Mesodermal cell (in vitro differentiated cells): ENCODE results near the gene SLC43A1.
"Not testable (repeated sequence)": the region's sequence is repeated elsewhere in the genome, so short reads cannot be mapped to it uniquely, and the experiment has no call there.

Experiments
- H3K27ac ChIP-seq: 2 replicates; pipeline ENCODE4 v1.7.0; 2013; ENCODE audit warnings: mild to moderate bottlenecking, low read depth, low read length, moderate library complexity; ENCODE audit not compliant: severe bottlenecking
- H3K36me3 ChIP-seq: 2 replicates; pipeline ENCODE4 v1.7.1; 2013; ENCODE audit warnings: mild to moderate bottlenecking, low read length, moderate library complexity; ENCODE audit not compliant: control insufficient read depth, insufficient read depth
- H3K4me1 ChIP-seq: one replicate; pipeline ENCODE4 v1.7.1; 2013; ENCODE audit warnings: mild to moderate bottlenecking, low read length; ENCODE audit not compliant: insufficient read depth, control insufficient read depth, poor library complexity, severe bottlenecking
- H3K4me3 ChIP-seq: 2 replicates; pipeline ENCODE4 v1.7.0; 2013; ENCODE audit warnings: low read length, control low read depth, mild to moderate bottlenecking; ENCODE audit not compliant: insufficient read depth, poor library complexity, severe bottlenecking; ENCODE audit errors: extremely low read depth
- H3K9me3 ChIP-seq: 2 replicates; pipeline ENCODE4 v1.7.1; 2013; ENCODE audit warnings: mild to moderate bottlenecking, low read length, moderate library complexity; ENCODE audit not compliant: control insufficient read depth
- WGBS, 2 experiments: methylation state at CpG; one replicate each; pipeline ENCODE4 v1.1.5; 2013; ENCODE audit warnings: missing lambda C conversion rate in 2 of 2; ENCODE audit not compliant: insufficient coverage in 2 of 2; 5-methylcytosine and 5-hydroxymethylcytosine counted together

The SLC43A1 gene

DNA sequence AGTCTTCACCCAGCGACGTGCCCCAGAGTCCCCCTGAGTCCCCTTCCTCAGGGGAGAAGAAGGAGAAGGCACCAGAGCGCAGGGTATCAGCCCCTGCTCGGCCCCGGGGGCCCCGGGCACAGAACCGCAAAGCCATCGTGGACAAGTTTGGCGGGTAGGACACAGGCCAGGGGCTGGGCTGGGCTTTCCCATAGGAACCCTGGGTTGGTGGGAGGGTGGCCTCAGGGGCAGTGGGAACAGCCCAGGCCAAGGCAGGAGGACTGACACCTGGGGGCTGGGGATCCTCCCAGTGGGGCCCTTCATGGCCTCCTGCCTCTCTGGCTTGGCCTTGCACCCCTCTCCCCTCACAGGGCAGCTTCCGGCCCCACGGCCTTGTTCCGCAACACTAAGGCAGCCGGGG lies 30.4 kb upstream of the SLC43A1 start:
- peaks cover 3% of the 10 kb centered on the region for H3K36me3 ChIP-seq
- H3K4me1 ChIP-seq: peaks cover 6% of the 10 kb centered on the region
- no peak overlapping the region for H3K4me3 ChIP-seq
- H3K27ac ChIP-seq: no peak overlapping the region
- WGBS, 2 experiments: 89 to 96% methylated on average over 6 to 8 of the region's 13 CpGs
- no peaks in the 10 kb centered on the region for H3K9me3 ChIP-seq

- no peak overlapping the region for H3K27ac ChIP-seq
- no peak overlapping the region for H3K4me3 ChIP-seq
- peaks cover 6% of the 10 kb centered on the region for H3K4me1 ChIP-seq
- 93 to 95% methylated on average over 4 to 6 of the region's 6 CpGs for WGBS, 2 experiments
- no peaks in the 10 kb centered on the region for H3K9me3 ChIP-seq
- peaks cover 2% of the 10 kb centered on the region for H3K36me3 ChIP-seq
These were observed 29.1 kb upstream of the SLC43A1 start for GRCh38 chr11:57544566-57544965.

DNA sequence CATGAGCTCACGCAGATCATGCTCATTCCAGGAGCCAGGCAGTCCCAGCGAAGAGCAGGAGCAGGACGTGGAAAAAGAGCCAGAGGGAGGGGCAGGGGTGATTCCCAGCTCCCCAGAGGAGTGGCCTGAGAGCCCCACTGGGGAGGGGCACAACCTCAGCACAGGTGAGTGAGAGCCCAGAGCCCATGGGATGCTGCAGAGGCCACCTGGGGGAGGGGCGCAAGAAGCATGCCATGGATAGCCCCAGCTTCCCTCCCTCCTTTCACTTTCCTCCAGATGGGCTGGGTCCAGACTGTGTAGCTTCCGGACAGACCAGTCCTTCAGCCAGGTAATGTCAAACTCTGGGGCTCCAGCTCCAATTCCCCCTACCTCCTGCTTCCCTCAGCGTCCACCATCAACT lies 28.1 kb upstream of the SLC43A1 start:
- Histone ChIP-seq H3K4me3 (no peak overlapping the region), H3K9me3 (no peaks in the 10 kb centered on the region), H3K36me3 (no peaks in the 10 kb centered on the region), H3K27ac (no peak overlapping the region), H3K4me1 (peaks cover 7% of the 10 kb centered on the region)
- 73 to 79% methylated on average over 6 of the region's 6 CpGs for WGBS, 2 experiments

DNA sequence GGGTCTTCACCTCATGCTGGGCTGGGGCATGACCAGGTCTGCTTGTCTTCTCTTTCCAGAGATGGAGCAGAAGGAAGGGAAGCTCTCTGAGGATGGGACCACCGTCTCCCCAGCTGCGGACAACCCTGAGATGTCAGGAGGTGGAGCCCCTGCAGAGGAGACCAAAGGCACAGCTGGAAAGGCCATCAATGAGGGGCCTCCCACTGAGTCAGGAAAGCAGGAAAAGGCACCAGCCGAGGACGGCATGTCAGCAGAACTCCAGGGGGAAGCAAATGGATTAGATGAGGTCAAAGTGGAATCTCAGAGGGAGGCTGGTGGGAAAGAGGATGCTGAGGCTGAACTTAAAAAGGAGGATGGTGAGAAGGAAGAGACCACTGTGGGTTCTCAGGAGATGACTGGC lies 27.1 kb upstream of the SLC43A1 start:
- no peak overlapping the region for H3K27ac ChIP-seq
- H3K36me3 ChIP-seq: no peaks in the 10 kb centered on the region
- no peaks in the 10 kb centered on the region for H3K9me3 ChIP-seq
- H3K4me1 ChIP-seq: peaks cover 13% of the 10 kb centered on the region
- H3K4me3 ChIP-seq: no peak overlapping the region
- 23 to 44% methylated on average over 2 to 4 of the region's 4 CpGs for WGBS, 2 experiments

- Histone ChIP-seq H3K27ac (no peak overlapping the region), H3K4me1 (peaks cover 14% of the 10 kb centered on the region), H3K36me3 (no peaks in the 10 kb centered on the region), H3K4me3 (no peak overlapping the region), H3K9me3 (no peaks in the 10 kb centered on the region)
- WGBS, 2 experiments: 91 to 100% methylated on average over 3 to 4 of the region's 5 CpGs
These were observed 25.7 kb upstream of the SLC43A1 start for GRCh38 chr11:57541169-57541568.

GRCh38 chr11:57539342-57539741 lies 23.8 kb upstream of the SLC43A1 start:
- H3K27ac ChIP-seq: no peak overlapping the region
- no peaks in the 10 kb centered on the region for H3K9me3 ChIP-seq
- peaks cover 14% of the 10 kb centered on the region for H3K4me1 ChIP-seq
- H3K4me3 ChIP-seq: no peak overlapping the region
- 83 to 86% methylated on average over 1 of the region's 1 CpG for WGBS, 2 experiments
- no peaks in the 10 kb centered on the region for H3K36me3 ChIP-seq

DNA sequence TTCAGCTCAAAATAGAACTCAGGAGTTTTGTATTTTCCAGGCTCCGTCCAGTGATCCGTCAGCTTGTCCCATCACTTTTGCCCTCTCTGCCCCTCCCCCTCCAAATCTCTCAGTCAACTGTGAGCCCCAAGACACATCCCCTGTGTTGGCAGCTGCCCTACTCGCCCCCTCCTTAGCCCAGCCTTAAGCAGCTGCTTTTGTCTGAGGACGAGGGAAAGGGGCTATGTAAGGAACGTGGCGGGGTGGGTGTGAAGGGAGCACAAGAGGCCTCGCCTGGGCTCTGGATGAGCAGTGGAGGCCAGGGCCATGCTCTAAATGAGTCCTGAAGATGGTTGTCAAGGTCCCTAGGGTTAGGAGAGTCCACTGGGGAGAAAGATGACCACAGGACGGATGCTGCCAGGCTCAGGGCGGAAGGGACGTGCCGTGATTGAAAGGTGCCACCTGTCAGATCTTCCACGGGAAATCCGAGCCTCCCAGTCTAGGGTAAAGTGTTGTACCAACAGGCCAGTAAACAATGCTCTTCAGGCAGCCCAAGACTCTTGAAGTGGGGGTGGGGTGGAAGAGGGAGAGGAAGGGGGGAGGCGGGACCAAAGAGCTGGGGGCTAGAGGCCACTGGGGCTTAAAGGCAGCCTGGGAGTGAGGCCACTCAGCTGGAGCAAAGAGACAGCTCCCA lies 21.6 kb upstream of the SLC43A1 start, which contains the start of gene SMTNL1:
TSS of gene SMTNL1 (plus strand) at position 649 of the 673 bp plus-strand sequence. CDS start 5,048 bp downstream, outside the sequence.
- Histone ChIP-seq H3K4me3 (no peak within 1 kb of the TSS), H3K4me1 (peaks cover 14% of the 10 kb centered on the region), H3K27ac (no peak within 1 kb of the TSS), H3K36me3 (no peaks in the 10 kb centered on the region), H3K9me3 (no peaks in the 10 kb centered on the region)
- WGBS, 2 experiments: 73 to 77% methylated on average over 9 to 13 of the region's 14 CpGs

- WGBS, 2 experiments: 83 to 89% methylated on average over 4 to 5 of the region's 7 CpGs
These were observed 18.9 kb upstream of the SLC43A1 start for GRCh38 chr11:57534449-57534848.

DNA sequence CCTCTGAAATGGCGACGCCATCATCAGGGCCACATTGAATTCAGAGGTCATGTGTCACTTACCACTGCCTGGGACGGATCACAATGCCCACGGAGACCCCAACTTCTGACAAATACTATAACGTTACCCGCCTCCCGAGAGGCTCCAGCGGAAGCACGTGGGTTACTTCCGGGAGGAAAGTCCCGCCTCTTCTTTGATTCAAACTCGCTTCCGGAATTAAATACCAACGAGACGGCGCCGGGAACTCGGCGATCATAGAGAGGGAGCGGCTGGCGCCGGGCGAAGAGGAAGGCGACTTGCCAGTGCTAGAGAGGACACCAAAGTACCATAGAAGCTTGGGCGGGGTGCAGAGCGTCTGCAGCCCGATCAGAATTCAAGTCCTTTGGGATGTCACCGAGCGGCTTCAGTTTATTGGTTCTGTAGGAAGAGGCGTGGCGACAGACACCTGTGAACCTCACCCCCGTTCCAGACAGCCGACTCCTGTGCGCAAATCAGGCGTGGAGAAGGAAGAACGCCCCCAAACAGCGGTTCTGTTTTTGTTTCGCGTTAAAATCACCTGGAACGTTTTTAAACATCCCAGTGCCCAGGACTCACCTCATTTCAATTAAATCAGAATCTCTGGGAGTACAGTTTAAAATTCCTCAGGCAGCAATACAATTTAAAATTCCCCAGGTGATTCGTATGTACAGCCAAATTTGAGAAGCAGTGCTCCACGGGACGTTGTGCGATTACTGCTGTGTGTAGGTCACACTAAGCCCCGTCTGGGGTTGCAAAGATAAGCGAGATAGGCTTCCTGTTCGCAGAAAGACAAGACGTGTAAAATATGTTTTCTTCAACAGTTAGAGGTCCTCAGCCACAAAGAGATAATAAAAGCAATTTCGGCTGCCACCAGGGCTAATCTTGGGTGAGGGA lies 15.3 kb upstream of the SLC43A1 start, which contains the start of gene TIMM10:
TSS of gene TIMM10 (minus strand) at position 159 of the 912 bp plus-strand sequence. CDS start 565 bp downstream, outside the sequence.
- Histone ChIP-seq H3K4me3 (peak within 1 kb of the TSS; percentile 67), H3K36me3 (peaks cover 26% of the 10 kb centered on the region), H3K27ac (peak within 1 kb of the TSS; percentile 6), H3K9me3 (no peaks in the 10 kb centered on the region), H3K4me1 (peaks cover 3% of the 10 kb centered on the region)
- 0% methylated on average over 35 to 43 of the region's 49 CpGs for WGBS, 2 experiments

More at GRCh38 chr11:57534449-57534848, 18.9 kb upstream of the SLC43A1 start:
- H3K9me3 ChIP-seq, H3K36me3 ChIP-seq, H3K4me3 ChIP-seq, H3K27ac ChIP-seq: not testable (repeated sequence)
- H3K4me1 ChIP-seq: peaks cover 17% of the 10 kb centered on the region

DNA sequence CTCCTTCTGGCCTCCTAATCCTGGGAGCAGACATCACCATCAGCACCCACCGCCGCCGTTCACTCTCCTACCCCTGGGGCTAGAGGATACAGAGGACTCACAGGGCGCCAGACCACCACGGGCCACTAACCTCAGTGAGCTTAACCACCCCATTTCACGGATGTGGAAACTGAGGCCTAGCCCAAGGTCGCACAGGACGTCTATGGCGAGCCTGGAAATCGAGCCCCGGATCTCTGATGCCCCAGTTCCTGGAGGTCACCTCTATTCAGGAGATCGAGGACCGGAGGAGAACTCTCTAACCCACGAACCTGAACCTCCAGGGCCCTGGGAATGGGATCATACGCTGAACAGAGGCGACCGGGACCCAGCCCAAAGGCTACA lies 14.7 kb upstream of the SLC43A1 start:
- WGBS, 2 experiments: 1% methylated on average over 12 to 17 of the region's 17 CpGs
- H3K9me3 ChIP-seq: no peaks in the 10 kb centered on the region
- peaks cover 28% of the 10 kb centered on the region for H3K36me3 ChIP-seq
- H3K4me3 ChIP-seq: peak overlapping the region; percentile 67
- no peak overlapping the region for H3K27ac ChIP-seq
- peaks cover 3% of the 10 kb centered on the region for H3K4me1 ChIP-seq
